WTC11 (cell line): Measurements from ENCODE around the gene CDH13. TPM values are rescaled to one million over a fixed set of nuclear protein-coding genes. Genes with fewer than 3 reads are reported as not detected.

Experiments
- ATAC-seq: fragments of 200-7000 bp; cut with Tn5 transposase; 2 replicates; pipeline ENCODE4 v1.10.0; 2021; ENCODE audit warnings: mild to moderate bottlenecking, moderate library complexity
- CTCF ChIA-PET: fragments of 300-600 bp; sonication (Branson Sonifier 250); formaldehyde crosslinking; loops from one replicate; lab custom pipeline; 2021; ENCODE audit warnings: antibody characterized with exemption; lab: Charles Lee
- POLR2A ChIA-PET: fragments of 350-600 bp; sonication (Branson Sonifier 250); formaldehyde crosslinking; loops from one replicate; lab custom pipeline; 2021; ENCODE audit warnings: antibody characterized with exemption; lab: Charles Lee
- DNase-seq: peaks from one replicate; pipeline ENCODE4 v3.0.0; 2021; ENCODE audit warnings: low spot score
- H3K27ac Mint-ChIP-seq: 2 replicates; pipeline ENCODE4 v1.8.0; 2021; ENCODE audit warnings: mixed read lengths
- H3K27me3 Mint-ChIP-seq: 2 replicates; pipeline ENCODE4 v1.8.0; 2021; ENCODE audit warnings: low read depth, mild to moderate bottlenecking, moderate library complexity, mixed read lengths
- H3K36me3 Mint-ChIP-seq: 2 replicates; pipeline ENCODE4 v1.8.0; 2021; ENCODE audit warnings: mixed read lengths
- H3K4me1 Mint-ChIP-seq: 2 replicates; pipeline ENCODE4 v1.8.0; 2022; ENCODE audit warnings: mixed read lengths
- H3K4me3 Mint-ChIP-seq: 2 replicates; pipeline ENCODE4 v1.8.0; 2021; ENCODE audit warnings: mild to moderate bottlenecking, moderate library complexity, mixed read lengths
- H3K9me3 Mint-ChIP-seq: 2 replicates; pipeline ENCODE4 v1.8.0; 2021; ENCODE audit warnings: mixed read lengths
- ELF4 ChIP-seq: sonication (generic); formaldehyde crosslinking; IDR thresholded peaks from 2 replicates; pipeline ENCODE4 v1.8.1; 2022; ENCODE audit warnings: low read depth, mild to moderate bottlenecking, moderate library complexity, missing genetic modification reagents
- GRHL2 ChIP-seq: fragments of 250-450 bp; sonication (Bioruptor Pico); IDR thresholded peaks from 2 replicates; pipeline ENCODE4 v1.8.0; 2022; ENCODE audit warnings: mild to moderate bottlenecking, moderate library complexity; ENCODE audit not compliant: insufficient replicate concordance, severe bottlenecking
- HMGA2 ChIP-seq: fragments of 250-450 bp; sonication (Bioruptor Pico); IDR thresholded peaks from 2 replicates; pipeline ENCODE4 v1.4.0; 2021; ENCODE audit warnings: mild to moderate bottlenecking, moderate library complexity
- IRF2 ChIP-seq: sonication (generic); formaldehyde crosslinking; IDR thresholded peaks from 2 replicates; pipeline ENCODE4 v1.8.0; 2022; ENCODE audit warnings: low read depth, missing genetic modification reagents, borderline replicate concordance
- JAZF1 ChIP-seq: fragments of 250-450 bp; sonication (Bioruptor Pico); IDR thresholded peaks from 2 replicates; pipeline ENCODE4 v1.9.0; 2021; ENCODE audit warnings: moderate library complexity, mild to moderate bottlenecking, inconsistent platforms
- JUN ChIP-seq: sonication (generic); formaldehyde crosslinking; IDR thresholded peaks from 2 replicates; pipeline ENCODE4 v1.8.0; 2023; ENCODE audit warnings: mild to moderate bottlenecking, missing genetic modification reagents
- NFATC4 ChIP-seq: fragments of 250-450 bp; sonication (Bioruptor Pico); IDR thresholded peaks from 2 replicates; pipeline ENCODE4 v1.9.0; 2021; ENCODE audit warnings: mild to moderate bottlenecking
- NR1H2 ChIP-seq: sonication (generic); formaldehyde crosslinking; IDR thresholded peaks from 2 replicates; pipeline ENCODE4 v1.9.0; 2021; ENCODE audit warnings: mild to moderate bottlenecking, moderate library complexity, missing genetic modification reagents
- TCF7 ChIP-seq: sonication (generic); formaldehyde crosslinking; IDR thresholded peaks from 2 replicates; pipeline ENCODE4 v1.8.0; 2022; ENCODE audit warnings: mild to moderate bottlenecking, low read depth, missing genetic modification reagents, moderate library complexity
- TEAD1 ChIP-seq: sonication (generic); formaldehyde crosslinking; IDR thresholded peaks from 2 replicates; pipeline ENCODE4 v1.8.0; 2022; ENCODE audit warnings: mild to moderate bottlenecking, missing genetic modification reagents
- ZBTB21 ChIP-seq: sonication (generic); formaldehyde crosslinking; IDR thresholded peaks from 2 replicates; pipeline ENCODE4 v1.8.1; 2023; ENCODE audit warnings: mild to moderate bottlenecking, missing genetic modification reagents, borderline replicate concordance
- total RNA-seq: library from RNA; stranded (reverse); gene quantifications from 3 replicates; pipeline ENCODE4 v1.2.3, GENCODE V29; 2021
- TF ChIP-seq, protein P1 (sequence below): sonication (generic); formaldehyde crosslinking; IDR thresholded peaks from 2 replicates; pipeline ENCODE4 v1.8.1; 2022; ENCODE audit warnings: low read depth, missing genetic modification reagents, borderline replicate concordance
- TF ChIP-seq, protein P2 (sequence below): fragments of 250-450 bp; sonication (Bioruptor Pico); IDR thresholded peaks from 2 replicates; pipeline ENCODE4 v1.9.0; 2021; ENCODE audit warnings: mild to moderate bottlenecking
- TF ChIP-seq, protein P3 (sequence below): sonication (generic); formaldehyde crosslinking; IDR thresholded peaks from 2 replicates; pipeline ENCODE4 v1.8.1; 2023; ENCODE audit warnings: mild to moderate bottlenecking, missing genetic modification reagents, borderline replicate concordance
- TF ChIP-seq, protein P4 (sequence below): sonication (generic); formaldehyde crosslinking; IDR thresholded peaks from 2 replicates; pipeline ENCODE4 v1.8.0; 2022; ENCODE audit warnings: mild to moderate bottlenecking, missing genetic modification reagents
- TF ChIP-seq, protein P5 (sequence below): sonication (generic); formaldehyde crosslinking; IDR thresholded peaks from 2 replicates; pipeline ENCODE4 v1.8.1; 2022; ENCODE audit warnings: low read depth, mild to moderate bottlenecking, moderate library complexity, missing genetic modification reagents, borderline replicate concordance
- TF ChIP-seq, protein P6 (sequence below): sonication (generic); formaldehyde crosslinking; IDR thresholded peaks from 2 replicates; pipeline ENCODE4 v1.8.1; 2022; ENCODE audit warnings: missing genetic modification reagents, borderline replicate concordance
- TF ChIP-seq, protein P7 (sequence below): sonication (generic); formaldehyde crosslinking; IDR thresholded peaks from 2 replicates; pipeline ENCODE4 v1.8.1; 2022; ENCODE audit warnings: mild to moderate bottlenecking, missing genetic modification reagents, moderate library complexity, borderline replicate concordance

CDH13 gene
- total RNA-seq, 1 experiment from 2014 or later, result 0.81 TPM

DNA sequence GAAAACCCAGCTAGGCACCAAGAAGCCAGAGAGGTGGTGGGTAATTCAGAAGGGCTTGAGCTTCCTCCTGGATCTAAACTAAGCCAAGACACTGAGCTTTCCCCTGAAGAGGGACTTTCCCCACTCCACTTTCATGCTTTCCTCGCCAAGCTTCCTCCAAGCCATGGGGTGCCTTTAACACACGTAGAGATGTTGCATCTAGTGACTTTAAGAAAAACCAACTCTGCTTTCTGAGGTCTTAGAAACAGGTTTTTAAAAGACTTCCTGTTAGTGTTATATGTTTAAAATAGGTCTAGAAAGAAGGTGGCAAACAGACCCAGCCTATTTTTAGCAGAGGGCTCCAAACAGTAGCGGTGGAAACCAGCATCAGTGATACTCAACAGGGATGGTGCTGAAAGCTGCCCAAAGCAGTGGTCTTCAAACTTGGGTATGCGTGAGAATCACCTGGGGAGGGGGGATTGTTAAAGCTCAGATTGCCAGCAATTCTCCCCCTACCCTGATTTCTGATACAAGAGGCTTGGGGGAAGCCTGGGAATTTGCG lies 585.6 kb downstream of the CDH13 start (continued):
- TF ChIP-seq, protein P1, sequence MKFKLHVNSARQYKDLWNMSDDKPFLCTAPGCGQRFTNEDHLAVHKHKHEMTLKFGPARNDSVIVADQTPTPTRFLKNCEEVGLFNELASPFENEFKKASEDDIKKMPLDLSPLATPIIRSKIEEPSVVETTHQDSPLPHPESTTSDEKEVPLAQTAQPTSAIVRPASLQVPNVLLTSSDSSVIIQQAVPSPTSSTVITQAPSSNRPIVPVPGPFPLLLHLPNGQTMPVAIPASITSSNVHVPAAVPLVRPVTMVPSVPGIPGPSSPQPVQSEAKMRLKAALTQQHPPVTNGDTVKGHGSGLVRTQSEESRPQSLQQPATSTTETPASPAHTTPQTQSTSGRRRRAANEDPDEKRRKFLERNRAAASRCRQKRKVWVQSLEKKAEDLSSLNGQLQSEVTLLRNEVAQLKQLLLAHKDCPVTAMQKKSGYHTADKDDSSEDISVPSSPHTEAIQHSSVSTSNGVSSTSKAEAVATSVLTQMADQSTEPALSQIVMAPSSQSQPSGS, result no peak
- no peak for TF ChIP-seq ELF4 (CRISPR knock-in tag)
- TF ChIP-seq, protein P2, sequence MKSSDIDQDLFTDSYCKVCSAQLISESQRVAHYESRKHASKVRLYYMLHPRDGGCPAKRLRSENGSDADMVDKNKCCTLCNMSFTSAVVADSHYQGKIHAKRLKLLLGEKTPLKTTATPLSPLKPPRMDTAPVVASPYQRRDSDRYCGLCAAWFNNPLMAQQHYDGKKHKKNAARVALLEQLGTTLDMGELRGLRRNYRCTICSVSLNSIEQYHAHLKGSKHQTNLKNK, result no peak

DNA sequence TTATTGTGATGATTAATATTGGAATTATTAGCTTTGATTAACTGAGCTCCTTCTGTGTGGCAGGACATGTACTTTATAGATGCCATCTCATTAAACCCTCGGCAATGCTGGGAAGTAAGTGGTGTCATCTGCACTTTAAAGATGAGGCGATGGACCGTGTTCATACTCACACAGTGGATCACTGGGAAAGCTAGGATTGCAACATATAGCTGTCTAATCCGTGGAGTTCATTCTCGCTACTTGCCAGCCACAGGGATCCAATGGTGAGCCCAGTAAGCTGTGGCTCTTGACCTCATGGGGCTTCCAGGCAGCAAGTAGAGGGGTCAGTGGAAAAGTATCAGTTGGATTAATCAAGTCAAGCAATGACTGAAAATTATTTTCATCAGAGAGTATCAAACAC lies 587.9 kb downstream of the CDH13 start:
- ChIA-PET POLR2A (no interaction called here), CTCF (interaction anchor here (0.7 to 5.8 kb wide), 7 partner anchors 22 to 575 kb away, joined by 3 to 60 read pairs (median 3); no protein-coding TSS in a partner anchor)
- peaks cover 10% of the 10 kb centered on the region for H3K9me3 Mint-ChIP-seq
- peaks cover 2% of the 10 kb centered on the region; the same call in 1 of the 2 replicates for H3K36me3 Mint-ChIP-seq
- H3K4me3 Mint-ChIP-seq, result no peak overlapping the region
- TF ChIP-seq, protein P3, sequence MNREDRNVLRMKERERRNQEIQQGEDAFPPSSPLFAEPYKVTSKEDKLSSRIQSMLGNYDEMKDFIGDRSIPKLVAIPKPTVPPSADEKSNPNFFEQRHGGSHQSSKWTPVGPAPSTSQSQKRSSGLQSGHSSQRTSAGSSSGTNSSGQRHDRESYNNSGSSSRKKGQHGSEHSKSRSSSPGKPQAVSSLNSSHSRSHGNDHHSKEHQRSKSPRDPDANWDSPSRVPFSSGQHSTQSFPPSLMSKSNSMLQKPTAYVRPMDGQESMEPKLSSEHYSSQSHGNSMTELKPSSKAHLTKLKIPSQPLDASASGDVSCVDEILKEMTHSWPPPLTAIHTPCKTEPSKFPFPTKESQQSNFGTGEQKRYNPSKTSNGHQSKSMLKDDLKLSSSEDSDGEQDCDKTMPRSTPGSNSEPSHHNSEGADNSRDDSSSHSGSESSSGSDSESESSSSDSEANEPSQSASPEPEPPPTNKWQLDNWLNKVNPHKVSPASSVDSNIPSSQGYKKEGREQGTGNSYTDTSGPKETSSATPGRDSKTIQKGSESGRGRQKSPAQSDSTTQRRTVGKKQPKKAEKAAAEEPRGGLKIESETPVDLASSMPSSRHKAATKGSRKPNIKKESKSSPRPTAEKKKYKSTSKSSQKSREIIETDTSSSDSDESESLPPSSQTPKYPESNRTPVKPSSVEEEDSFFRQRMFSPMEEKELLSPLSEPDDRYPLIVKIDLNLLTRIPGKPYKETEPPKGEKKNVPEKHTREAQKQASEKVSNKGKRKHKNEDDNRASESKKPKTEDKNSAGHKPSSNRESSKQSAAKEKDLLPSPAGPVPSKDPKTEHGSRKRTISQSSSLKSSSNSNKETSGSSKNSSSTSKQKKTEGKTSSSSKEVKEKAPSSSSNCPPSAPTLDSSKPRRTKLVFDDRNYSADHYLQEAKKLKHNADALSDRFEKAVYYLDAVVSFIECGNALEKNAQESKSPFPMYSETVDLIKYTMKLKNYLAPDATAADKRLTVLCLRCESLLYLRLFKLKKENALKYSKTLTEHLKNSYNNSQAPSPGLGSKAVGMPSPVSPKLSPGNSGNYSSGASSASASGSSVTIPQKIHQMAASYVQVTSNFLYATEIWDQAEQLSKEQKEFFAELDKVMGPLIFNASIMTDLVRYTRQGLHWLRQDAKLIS (CRISPR knock-in tag), result no peak
- no peak for TF ChIP-seq TCF7 (CRISPR knock-in tag)
- TF ChIP-seq, protein P4, sequence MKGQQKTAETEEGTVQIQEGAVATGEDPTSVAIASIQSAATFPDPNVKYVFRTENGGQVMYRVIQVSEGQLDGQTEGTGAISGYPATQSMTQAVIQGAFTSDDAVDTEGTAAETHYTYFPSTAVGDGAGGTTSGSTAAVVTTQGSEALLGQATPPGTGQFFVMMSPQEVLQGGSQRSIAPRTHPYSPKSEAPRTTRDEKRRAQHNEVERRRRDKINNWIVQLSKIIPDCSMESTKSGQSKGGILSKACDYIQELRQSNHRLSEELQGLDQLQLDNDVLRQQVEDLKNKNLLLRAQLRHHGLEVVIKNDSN, result no peak
- TF ChIP-seq IRF2, result no peak
- TF ChIP-seq NFATC4 (CRISPR knock-in tag), result no peak
- TF ChIP-seq HMGA2 (CRISPR knock-in tag), result no peak
- TF ChIP-seq, protein P5, sequence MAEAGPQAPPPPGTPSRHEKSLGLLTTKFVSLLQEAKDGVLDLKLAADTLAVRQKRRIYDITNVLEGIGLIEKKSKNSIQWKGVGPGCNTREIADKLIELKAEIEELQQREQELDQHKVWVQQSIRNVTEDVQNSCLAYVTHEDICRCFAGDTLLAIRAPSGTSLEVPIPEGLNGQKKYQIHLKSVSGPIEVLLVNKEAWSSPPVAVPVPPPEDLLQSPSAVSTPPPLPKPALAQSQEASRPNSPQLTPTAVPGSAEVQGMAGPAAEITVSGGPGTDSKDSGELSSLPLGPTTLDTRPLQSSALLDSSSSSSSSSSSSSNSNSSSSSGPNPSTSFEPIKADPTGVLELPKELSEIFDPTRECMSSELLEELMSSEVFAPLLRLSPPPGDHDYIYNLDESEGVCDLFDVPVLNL, result no peak
- TF ChIP-seq JAZF1, result no peak
- TF ChIP-seq NR1H2, result no peak
- TF ChIP-seq GRHL2, result no peak
- TF ChIP-seq ZBTB21, result no peak
- no peak for TF ChIP-seq JUN (CRISPR knock-in tag)
- no peak for TF ChIP-seq ELF4 (CRISPR knock-in tag)
- TF ChIP-seq, protein P6, sequence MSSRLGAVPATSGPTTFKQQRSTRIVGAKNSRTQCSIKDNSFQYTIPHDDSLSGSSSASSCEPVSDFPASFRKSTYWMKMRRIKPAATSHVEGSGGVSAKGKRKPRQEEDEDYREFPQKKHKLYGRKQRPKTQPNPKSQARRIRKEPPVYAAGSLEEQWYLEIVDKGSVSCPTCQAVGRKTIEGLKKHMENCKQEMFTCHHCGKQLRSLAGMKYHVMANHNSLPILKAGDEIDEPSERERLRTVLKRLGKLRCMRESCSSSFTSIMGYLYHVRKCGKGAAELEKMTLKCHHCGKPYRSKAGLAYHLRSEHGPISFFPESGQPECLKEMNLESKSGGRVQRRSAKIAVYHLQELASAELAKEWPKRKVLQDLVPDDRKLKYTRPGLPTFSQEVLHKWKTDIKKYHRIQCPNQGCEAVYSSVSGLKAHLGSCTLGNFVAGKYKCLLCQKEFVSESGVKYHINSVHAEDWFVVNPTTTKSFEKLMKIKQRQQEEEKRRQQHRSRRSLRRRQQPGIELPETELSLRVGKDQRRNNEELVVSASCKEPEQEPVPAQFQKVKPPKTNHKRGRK (CRISPR knock-in tag), result no peak
- no peak for TF ChIP-seq TEAD1
- TF ChIP-seq, protein P7, sequence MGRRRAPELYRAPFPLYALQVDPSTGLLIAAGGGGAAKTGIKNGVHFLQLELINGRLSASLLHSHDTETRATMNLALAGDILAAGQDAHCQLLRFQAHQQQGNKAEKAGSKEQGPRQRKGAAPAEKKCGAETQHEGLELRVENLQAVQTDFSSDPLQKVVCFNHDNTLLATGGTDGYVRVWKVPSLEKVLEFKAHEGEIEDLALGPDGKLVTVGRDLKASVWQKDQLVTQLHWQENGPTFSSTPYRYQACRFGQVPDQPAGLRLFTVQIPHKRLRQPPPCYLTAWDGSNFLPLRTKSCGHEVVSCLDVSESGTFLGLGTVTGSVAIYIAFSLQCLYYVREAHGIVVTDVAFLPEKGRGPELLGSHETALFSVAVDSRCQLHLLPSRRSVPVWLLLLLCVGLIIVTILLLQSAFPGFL (CRISPR knock-in tag), result no peak
- TF ChIP-seq, all 79 proteins: peak for 0
- DNase-seq (no peak), ATAC-seq (no peak)
- H3K27ac Mint-ChIP-seq, result no peak overlapping the region
- no peaks in the 10 kb centered on the region; the same call in 1 of the 2 replicates for H3K27me3 Mint-ChIP-seq
- peaks cover 8% of the 10 kb centered on the region for H3K4me1 Mint-ChIP-seq
